Body of pancreas (tissue), 4 donors: ENCODE results near the gene PAK6.

Experiments used
- POLR2A ChIP-seq, 3 donors: fragments of 450-650 bp; IDR thresholded peaks; one replicate each; pipeline ENCODE4 v1.6.1; 2016; ENCODE audit warnings: antibody characterized with exemption in 3 of 3, mild to moderate bottlenecking in 2 of 3
- TF ChIP-seq, protein P1 (sequence below), 7 experiments: fragments of 450-650 bp in 4 of 7; fragments of 200-600 bp in 3 of 7; sonication (generic) in 3 of 7; IDR thresholded peaks; one replicate each; pipeline ENCODE4 v1.5.1; 2016 to 2019; ENCODE audit warnings: antibody characterized with exemption in 7 of 7

- TF ChIP-seq, protein P1, sequence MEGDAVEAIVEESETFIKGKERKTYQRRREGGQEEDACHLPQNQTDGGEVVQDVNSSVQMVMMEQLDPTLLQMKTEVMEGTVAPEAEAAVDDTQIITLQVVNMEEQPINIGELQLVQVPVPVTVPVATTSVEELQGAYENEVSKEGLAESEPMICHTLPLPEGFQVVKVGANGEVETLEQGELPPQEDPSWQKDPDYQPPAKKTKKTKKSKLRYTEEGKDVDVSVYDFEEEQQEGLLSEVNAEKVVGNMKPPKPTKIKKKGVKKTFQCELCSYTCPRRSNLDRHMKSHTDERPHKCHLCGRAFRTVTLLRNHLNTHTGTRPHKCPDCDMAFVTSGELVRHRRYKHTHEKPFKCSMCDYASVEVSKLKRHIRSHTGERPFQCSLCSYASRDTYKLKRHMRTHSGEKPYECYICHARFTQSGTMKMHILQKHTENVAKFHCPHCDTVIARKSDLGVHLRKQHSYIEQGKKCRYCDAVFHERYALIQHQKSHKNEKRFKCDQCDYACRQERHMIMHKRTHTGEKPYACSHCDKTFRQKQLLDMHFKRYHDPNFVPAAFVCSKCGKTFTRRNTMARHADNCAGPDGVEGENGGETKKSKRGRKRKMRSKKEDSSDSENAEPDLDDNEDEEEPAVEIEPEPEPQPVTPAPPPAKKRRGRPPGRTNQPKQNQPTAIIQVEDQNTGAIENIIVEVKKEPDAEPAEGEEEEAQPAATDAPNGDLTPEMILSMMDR (IDR thresholded peaks at IDR 0.05): no peak
- no peak for TF ChIP-seq POLR2A (IDR thresholded peaks at IDR 0.05)
These were observed 38.6 kb downstream of the PAK6 start for GRCh38 chr15:40277471-40277870.
